ENCODE data around the gene CRTAC1. TPM values are rescaled to one million over a fixed set of nuclear protein-coding genes. Genes with fewer than 3 reads are reported as not detected.

Gene CRTAC1
- polyA plus RNA-seq, 1 of the 3 experiments (the other 2 are of a cell fraction) = 0.05 TPM

DNA sequence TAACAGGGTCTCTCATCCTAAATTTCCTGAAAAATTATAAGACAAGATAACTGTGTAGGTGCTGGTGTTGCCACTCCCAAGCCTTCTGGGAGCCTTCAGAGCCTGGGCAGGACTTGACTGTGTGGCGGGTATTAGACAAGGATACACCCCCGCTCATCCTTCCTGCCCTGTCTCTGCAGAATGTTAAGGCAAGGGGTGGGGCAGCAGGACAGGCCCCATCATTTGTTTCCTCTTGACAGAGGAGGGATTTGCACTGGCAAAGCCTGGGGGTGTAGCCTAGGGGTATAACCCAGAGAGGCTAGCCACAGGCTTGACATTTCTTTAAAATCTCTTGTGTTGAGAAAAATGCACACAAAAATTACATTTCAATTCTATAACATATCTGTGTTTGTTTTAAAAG lies 117.2 kb downstream of the CRTAC1 start:
- H3K9me3 ChIP-seq = no peaks in the 10 kb centered on the region
- no peaks in the 10 kb centered on the region for H3F3A ChIP-seq (replicated peaks; ENCODE audit: insufficient read depth)
- H4K20me1 ChIP-seq (ENCODE audit: insufficient read depth) = no peaks in the 10 kb centered on the region
- ChIA-PET CTCF (interaction anchor here (3.1 to 12.3 kb wide), 2 partner anchors 128 to 131 kb away, joined by 46 to 319 read pairs; no protein-coding TSS in a partner anchor), POLR2A (no interaction called here)
- no peak overlapping the region for H3K4me2 ChIP-seq
- no peak overlapping the region for H3K4me3 ChIP-seq (ENCODE audit: low read depth in 2 of 2, low read length in 1 of 2)
- peaks cover 0 to 6% of the 10 kb centered on the region in 2 experiments; a peak in 1 of 4 replicates for H3K4me1 ChIP-seq (ENCODE audit: control insufficient read depth in 1 of 2, insufficient read depth in 2 of 2, low read depth in 1 of 2, low read length in 1 of 2)
- 90% methylated on average over 2 of the region's 2 CpGs for WGBS (ENCODE audit: low lambda C conversion rate)
- no peaks in the 10 kb centered on the region; the same call in none of the 2 replicates for H3K27me3 ChIP-seq (ENCODE audit: insufficient read depth)
- DNase-seq = no peak
- H3K27ac ChIP-seq (ENCODE audit: low read depth in 2 of 2, low read length in 1 of 2) = no peak overlapping the region
- H3K79me2 ChIP-seq (ENCODE audit: insufficient read depth) = no peaks in the 10 kb centered on the region
- H3K9ac ChIP-seq = no peak overlapping the region
- no peaks in the 10 kb centered on the region for H3K36me3 ChIP-seq (replicated peaks in 1 of 2; ENCODE audit: control insufficient read depth in 1 of 2, insufficient read depth in 2 of 2, low read length in 1 of 2)
- TF ChIP-seq ELF1 (IDR thresholded peaks at IDR 0.05) (no peak), NRF1 (IDR thresholded peaks at IDR 0.05; ENCODE audit: low read depth, low read length) (no peak), RFX5 (IDR thresholded peaks at IDR 0.05; ENCODE audit: low read length) (no peak), RXRA (IDR thresholded peaks at IDR 0.05; ENCODE audit: borderline replicate concordance, low read depth) (no peak)
- TF ChIP-seq, protein P1, sequence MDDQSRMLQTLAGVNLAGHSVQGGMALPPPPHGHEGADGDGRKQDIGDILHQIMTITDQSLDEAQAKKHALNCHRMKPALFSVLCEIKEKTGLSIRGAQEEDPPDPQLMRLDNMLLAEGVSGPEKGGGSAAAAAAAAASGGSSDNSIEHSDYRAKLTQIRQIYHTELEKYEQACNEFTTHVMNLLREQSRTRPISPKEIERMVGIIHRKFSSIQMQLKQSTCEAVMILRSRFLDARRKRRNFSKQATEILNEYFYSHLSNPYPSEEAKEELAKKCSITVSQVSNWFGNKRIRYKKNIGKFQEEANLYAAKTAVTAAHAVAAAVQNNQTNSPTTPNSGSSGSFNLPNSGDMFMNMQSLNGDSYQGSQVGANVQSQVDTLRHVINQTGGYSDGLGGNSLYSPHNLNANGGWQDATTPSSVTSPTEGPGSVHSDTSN (IDR thresholded peaks at IDR 0.05) = no peak
- no peaks in the 10 kb centered on the region for H3K9me2 ChIP-seq
- no peak overlapping the region for H2AFZ ChIP-seq (ENCODE audit: low read depth)

DNA sequence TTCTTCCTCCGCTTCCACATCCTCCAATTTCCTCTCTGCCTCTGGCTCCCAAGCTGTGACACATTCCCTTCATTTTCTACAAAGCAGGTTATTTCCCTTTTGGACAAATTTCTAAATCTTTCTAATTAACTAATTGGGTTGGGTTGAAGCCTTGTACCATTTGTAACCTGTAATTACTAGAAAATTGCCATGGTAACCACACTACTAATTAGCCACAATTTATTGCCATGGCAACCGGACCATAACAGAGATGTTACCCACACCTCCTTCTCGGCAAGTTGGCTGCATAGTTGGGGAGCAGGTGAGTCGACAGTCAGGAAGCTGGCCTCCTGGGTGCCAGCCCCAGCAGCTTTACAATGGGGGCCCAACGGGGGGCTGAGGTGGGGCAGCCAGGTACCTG lies 119.2 kb downstream of the CRTAC1 start:
- no peak for TF ChIP-seq NFIC (IDR thresholded peaks at IDR 0.05; ENCODE audit: borderline replicate concordance)
- no peak for TF ChIP-seq CHD2 (IDR thresholded peaks at IDR 0.05; ENCODE audit: low read length, partially characterized antibody)
- Histone ChIP-seq H3K4me1 (ENCODE audit: control insufficient read depth in 1 of 2, insufficient read depth in 2 of 2, low read depth in 1 of 2, low read length in 1 of 2) (peaks cover 0 to 6% of the 10 kb centered on the region in 2 experiments; a peak in 1 of 4 replicates), H3F3A (replicated peaks; ENCODE audit: insufficient read depth) (no peaks in the 10 kb centered on the region), H3K9me2 (no peaks in the 10 kb centered on the region), H3K27ac (ENCODE audit: low read depth in 2 of 2, low read length in 1 of 2) (no peak overlapping the region), H3K4me2 (no peak overlapping the region), H3K36me3 (replicated peaks in 1 of 2; ENCODE audit: control insufficient read depth in 1 of 2, insufficient read depth in 2 of 2, low read length in 1 of 2) (no peaks in the 10 kb centered on the region), H3K79me2 (ENCODE audit: insufficient read depth) (no peaks in the 10 kb centered on the region), H3K4me3 (ENCODE audit: low read depth in 2 of 2, low read length in 1 of 2) (no peak overlapping the region), H2AFZ (ENCODE audit: low read depth) (no peak overlapping the region), H3K9me3 (no peaks in the 10 kb centered on the region), H3K27me3 (ENCODE audit: insufficient read depth) (peaks cover 9% of the 10 kb centered on the region; the same call in 1 of the 2 replicates), H3K9ac (no peak overlapping the region), H4K20me1 (ENCODE audit: insufficient read depth) (no peaks in the 10 kb centered on the region)
- CTCF ChIA-PET = interaction anchor here (0.9 to 3.4 kb wide), 9 partner anchors 8 to 556 kb away, joined by 3 to 46 read pairs (median 3); no protein-coding TSS in a partner anchor
- WGBS (ENCODE audit: low lambda C conversion rate) = 57% methylated on average over 5 of the region's 5 CpGs
- POLR2A ChIA-PET = no interaction called here
- no peak for DNase-seq

- no peak for DNase-seq
- no peaks in the 10 kb centered on the region for H4K20me1 ChIP-seq (ENCODE audit: insufficient read depth)
- ChIA-PET CTCF (interaction anchor here (0.9 to 3.4 kb wide), 7 partner anchors 8 to 399 kb away, joined by 3 to 46 read pairs (median 5); no protein-coding TSS in a partner anchor), POLR2A (no interaction called here)
- WGBS (ENCODE audit: low lambda C conversion rate) = 0% methylated on average over 1 of the region's 4 CpGs
- H3K36me3 ChIP-seq (replicated peaks in 1 of 2; ENCODE audit: control insufficient read depth in 1 of 2, insufficient read depth in 2 of 2, low read length in 1 of 2) = no peaks in the 10 kb centered on the region
- TF ChIP-seq JUND (IDR thresholded peaks at IDR 0.05) (no peak), TEAD4 (IDR thresholded peaks at IDR 0.05; ENCODE audit: borderline replicate concordance, insufficient read depth) (no peak), GABPA (IDR thresholded peaks at IDR 0.05; ENCODE audit: low read depth) (no peak), RAD21 (IDR thresholded peaks at IDR 0.05; ENCODE audit: low read length) (no peak), EZH2phosphoT487 (IDR thresholded peaks at IDR 0.05; ENCODE audit: borderline replicate concordance, low read depth) (no peak), RFX5 (IDR thresholded peaks at IDR 0.05; ENCODE audit: low read length) (no peak), ZBTB33 (IDR thresholded peaks at IDR 0.05; ENCODE audit: borderline replicate concordance, low read depth) (no peak), EP300 (IDR thresholded peaks at IDR 0.05; ENCODE audit: borderline replicate concordance in 1 of 2, low read depth in 1 of 2, low read length in 1 of 2) (no peak)
- no peak overlapping the region for H3K27ac ChIP-seq (ENCODE audit: low read depth in 2 of 2, low read length in 1 of 2)
- no peak overlapping the region for H2AFZ ChIP-seq (ENCODE audit: low read depth)
- H3K4me2 ChIP-seq = no peak overlapping the region
- H3K4me1 ChIP-seq (ENCODE audit: control insufficient read depth in 1 of 2, insufficient read depth in 2 of 2, low read depth in 1 of 2, low read length in 1 of 2) = peaks cover 0 to 6% of the 10 kb centered on the region in 2 experiments; a peak in 1 of 4 replicates
- H3K4me3 ChIP-seq (ENCODE audit: low read depth in 2 of 2, low read length in 1 of 2) = no peak overlapping the region
- H3K79me2 ChIP-seq (ENCODE audit: insufficient read depth) = no peaks in the 10 kb centered on the region
- no peak overlapping the region for H3K9ac ChIP-seq
- H3K27me3 ChIP-seq (ENCODE audit: insufficient read depth) = peaks cover 9% of the 10 kb centered on the region; the same call in 1 of the 2 replicates
- no peaks in the 10 kb centered on the region for H3K9me2 ChIP-seq
- H3K9me3 ChIP-seq = no peaks in the 10 kb centered on the region
- H3F3A ChIP-seq (replicated peaks; ENCODE audit: insufficient read depth) = no peaks in the 10 kb centered on the region
Measured at GRCh38 chr10:97910661-97911060, 119.8 kb downstream of the CRTAC1 start.
